Right lobe of liver (tissue), 4 donors: ENCODE data around the gene DSCAML1.

Source experiments
- CTCF ChIP-seq, 4 donors: fragments of 200-600 bp in 3 of 4; fragments of 450-650 bp in 1 of 4; IDR thresholded peaks; one replicate each; pipeline versions ENCODE4 v1.5.1 to v1.8.0; 2016 to 2022; ENCODE audit warnings: antibody characterized with exemption in 4 of 4, mild to moderate bottlenecking in 2 of 4
- POLR2A ChIP-seq: fragments of 450-650 bp; IDR thresholded peaks from one replicate; pipeline ENCODE4 v1.6.1; 2017; ENCODE audit warnings: antibody characterized with exemption, mild to moderate bottlenecking
- donor health status: DM: no; HTN: no; CAD: no.
- donor health status: DM: no; HTN: no; CAD: no.
- donor health status: DM: no; HTN: yes; CAD: no.

GRCh38 chr11:117669062-117669461 is 128.0 kb downstream of the DSCAML1 start:
- no peak for TF ChIP-seq CTCF (IDR thresholded peaks at IDR 0.05)
- TF ChIP-seq POLR2A, result no peak
